Sigmoid colon (tissue), 3 donors: Measurements from ENCODE around the gene UPF3A.

Source experiments
- POLR2A ChIP-seq, 2 donors: fragments of 450-650 bp; IDR thresholded peaks; one replicate each; pipeline ENCODE4 v1.6.1; 2016; ENCODE audit warnings: antibody characterized with exemption in 2 of 2, mild to moderate bottlenecking in 2 of 2, moderate library complexity in 2 of 2
- TF ChIP-seq, protein P1 (sequence below), 4 experiments: fragments of 450-650 bp in 3 of 4; fragments of 200-600 bp in 1 of 4; IDR thresholded peaks; one replicate each; pipeline ENCODE4 v1.5.1; 2016 to 2019; ENCODE audit warnings: antibody characterized with exemption in 4 of 4, mild to moderate bottlenecking in 3 of 4, moderate library complexity in 2 of 4

- TF ChIP-seq, protein P1, sequence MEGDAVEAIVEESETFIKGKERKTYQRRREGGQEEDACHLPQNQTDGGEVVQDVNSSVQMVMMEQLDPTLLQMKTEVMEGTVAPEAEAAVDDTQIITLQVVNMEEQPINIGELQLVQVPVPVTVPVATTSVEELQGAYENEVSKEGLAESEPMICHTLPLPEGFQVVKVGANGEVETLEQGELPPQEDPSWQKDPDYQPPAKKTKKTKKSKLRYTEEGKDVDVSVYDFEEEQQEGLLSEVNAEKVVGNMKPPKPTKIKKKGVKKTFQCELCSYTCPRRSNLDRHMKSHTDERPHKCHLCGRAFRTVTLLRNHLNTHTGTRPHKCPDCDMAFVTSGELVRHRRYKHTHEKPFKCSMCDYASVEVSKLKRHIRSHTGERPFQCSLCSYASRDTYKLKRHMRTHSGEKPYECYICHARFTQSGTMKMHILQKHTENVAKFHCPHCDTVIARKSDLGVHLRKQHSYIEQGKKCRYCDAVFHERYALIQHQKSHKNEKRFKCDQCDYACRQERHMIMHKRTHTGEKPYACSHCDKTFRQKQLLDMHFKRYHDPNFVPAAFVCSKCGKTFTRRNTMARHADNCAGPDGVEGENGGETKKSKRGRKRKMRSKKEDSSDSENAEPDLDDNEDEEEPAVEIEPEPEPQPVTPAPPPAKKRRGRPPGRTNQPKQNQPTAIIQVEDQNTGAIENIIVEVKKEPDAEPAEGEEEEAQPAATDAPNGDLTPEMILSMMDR (IDR thresholded peaks at IDR 0.05) = no peak
- no peak for TF ChIP-seq POLR2A (IDR thresholded peaks at IDR 0.05)
These were observed 5.4 kb downstream of the UPF3A start for GRCh38 chr13:114286808-114287207.
